ENCODE data around the gene CD8A.

The CD8A gene

DNA sequence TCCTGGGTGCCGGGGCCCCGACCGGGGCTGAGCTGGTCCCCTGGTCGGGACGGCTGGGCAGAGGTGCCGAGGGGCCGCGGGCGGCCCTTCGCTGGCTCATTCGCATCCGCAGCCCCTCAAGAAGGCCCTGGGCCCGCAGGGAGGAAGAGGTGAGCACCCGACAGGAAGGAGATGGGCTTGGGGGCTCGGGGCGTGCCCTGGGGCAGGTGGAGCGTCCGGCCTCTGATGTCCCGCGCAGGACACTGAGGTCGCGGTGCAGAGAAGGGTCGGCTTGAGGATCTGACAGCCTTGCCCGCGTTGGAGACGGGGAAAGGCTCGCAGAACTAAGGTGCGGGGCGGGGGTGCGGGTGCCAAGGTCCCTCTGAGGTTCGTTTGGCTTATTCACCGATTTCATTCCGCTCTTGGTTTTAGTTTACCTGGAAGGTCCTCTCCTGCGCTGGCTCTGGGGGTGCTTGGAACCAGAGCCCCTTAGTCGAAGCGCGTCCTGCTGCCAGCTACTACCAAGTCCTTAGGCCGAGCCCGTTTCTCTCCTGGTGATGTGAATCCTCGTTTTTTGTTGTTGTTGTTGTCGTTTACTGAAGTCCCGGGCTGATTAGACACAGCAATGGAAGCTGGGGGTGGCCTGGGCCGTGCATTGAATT lies 18.9 kb upstream of the CD8A start:
- DNase-seq (ENCODE audit: low spot score) = no peak
- no peak for FAIRE-seq

DNA sequence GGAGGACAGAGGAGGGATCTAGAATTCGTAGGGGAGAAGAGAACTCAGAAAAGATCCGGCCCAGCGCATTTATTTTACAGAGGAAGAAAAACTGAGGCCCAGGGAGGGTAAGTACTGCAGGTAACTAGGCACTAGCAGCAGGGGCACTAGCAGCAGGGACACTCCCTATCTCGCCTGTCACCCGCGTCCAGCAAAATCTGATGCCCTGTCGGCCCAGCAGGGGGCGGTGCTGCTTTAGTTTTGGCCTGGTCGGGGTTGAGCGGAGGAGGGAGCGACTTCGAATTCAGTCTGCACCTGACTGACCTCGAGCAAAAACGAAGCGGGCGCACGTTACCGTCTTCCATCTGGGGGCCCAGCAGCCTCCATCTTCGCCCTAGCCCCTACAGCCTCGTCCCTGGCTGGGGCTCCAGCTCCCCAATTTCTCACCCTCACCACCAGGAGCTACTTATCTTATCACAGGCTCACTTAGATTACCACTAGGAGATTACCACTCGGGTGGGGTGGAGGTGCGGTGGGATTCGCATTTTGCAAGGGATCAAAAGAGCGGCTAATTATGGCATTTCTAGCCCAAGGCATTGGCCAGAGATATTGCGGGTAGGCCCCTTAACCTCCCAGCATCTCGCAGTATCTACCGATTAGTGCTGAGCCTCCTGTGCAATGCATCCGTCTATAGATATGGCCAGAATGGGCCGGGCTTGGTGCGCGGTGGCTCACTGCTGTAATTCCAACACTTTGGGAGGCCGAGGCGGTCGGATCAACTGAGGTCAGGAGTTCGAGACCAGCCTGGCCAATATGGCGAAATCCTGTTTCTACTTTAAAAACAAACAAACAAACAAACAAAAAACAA lies 17.8 kb upstream of the CD8A start:
- FAIRE-seq (no peak), DNase-seq (ENCODE audit: low spot score) (peak; percentile 73)

DNA sequence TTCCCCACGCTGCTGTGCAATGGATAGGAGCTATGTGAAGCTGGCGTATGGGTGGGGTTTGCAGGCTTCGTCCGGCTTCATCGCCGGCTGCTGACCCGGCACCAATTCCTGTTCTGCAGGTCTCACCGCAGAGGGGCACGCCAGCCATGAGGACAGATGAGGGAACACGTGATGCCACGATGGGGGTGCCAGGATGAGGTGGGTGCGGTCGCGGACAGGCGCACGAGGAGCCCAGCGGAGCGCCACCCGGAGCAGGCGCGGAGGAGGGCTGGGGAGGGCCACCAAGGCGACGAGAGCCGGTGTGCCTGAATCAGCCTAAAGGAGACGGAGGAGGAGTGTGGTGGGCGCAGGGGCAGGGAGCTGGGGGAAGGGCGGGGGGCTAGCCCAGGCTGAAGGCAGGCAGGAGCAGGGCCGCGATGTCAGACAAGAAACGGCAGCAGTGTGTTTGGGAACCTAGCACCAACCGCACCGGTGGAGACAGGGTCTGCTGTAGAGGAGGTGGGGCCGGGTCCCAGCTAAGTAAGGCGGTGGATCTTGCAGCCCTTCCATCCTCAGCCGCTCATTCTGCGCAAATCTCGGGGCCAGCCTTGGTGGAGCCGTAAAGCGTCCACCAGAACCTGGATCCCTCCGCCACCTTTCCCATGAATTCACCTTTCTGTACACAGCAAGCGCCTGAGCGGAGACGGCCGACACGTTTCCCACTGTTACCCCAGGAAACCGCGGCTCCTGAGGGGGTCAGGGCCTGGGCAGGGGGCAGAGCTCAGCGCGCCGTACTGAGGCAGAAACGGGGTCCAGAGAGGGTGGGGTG lies 17.0 kb upstream of the CD8A start:
- DNase-seq (ENCODE audit: low spot score) (no peak), FAIRE-seq (no peak)

DNA sequence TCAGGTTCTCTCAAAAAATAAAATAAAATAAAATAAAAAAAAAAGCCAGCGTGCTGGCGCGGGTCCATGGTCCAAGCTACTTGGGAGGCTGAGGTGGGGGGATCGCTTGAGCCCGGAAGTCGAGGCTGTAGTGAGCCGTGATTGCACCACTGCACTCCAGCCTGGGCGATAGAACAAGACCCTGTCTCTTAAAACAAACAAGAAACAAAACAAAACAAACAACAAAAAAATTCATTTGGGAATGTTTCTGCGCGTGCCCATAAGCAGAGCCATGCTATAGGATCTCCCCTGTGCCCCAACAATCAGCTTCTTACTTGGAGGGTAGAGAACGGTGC lies 16.4 kb upstream of the CD8A start:
- FAIRE-seq (no peak), DNase-seq (ENCODE audit: low spot score) (no peak)

DNA sequence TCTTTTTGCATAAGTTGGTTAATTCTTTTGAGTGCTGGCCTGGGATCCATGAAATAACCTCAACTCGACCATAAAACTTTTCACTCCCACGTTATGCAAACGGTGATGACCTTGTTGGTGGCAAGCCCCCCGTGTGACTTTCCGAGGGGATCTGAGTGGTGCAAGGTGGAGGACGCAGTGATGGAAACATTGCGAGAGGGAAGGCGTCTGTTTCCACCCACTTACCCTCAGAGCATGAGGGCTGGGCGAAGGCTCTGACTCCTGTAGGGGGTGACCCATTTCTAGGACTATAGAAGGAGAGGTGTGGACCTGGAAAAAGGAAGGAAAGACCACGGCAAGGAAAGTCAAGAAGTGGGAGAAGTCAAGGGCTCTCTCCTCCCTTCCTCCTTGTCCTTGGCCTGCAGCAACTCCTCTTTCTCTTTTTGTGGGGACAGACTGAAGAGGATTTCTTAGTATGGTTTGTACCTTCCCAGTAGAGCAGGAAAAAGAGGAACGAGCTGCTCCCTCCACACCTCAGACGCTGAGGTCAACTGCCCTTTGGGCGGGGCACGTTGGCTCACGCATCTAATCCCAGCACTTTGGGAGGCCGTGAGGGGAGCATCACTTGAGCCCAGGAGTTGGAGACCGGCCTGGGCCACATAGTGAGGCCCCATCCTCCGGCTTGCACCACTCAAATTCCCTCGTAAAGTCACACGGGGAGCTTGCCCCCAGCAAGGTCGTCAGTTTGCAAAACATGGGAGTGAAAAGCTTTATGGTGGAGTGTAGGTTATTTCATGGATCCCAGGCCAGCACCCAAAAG lies 15.5 kb upstream of the CD8A start:
- FAIRE-seq (no peak), DNase-seq (ENCODE audit: low spot score) (no peak)

DNA sequence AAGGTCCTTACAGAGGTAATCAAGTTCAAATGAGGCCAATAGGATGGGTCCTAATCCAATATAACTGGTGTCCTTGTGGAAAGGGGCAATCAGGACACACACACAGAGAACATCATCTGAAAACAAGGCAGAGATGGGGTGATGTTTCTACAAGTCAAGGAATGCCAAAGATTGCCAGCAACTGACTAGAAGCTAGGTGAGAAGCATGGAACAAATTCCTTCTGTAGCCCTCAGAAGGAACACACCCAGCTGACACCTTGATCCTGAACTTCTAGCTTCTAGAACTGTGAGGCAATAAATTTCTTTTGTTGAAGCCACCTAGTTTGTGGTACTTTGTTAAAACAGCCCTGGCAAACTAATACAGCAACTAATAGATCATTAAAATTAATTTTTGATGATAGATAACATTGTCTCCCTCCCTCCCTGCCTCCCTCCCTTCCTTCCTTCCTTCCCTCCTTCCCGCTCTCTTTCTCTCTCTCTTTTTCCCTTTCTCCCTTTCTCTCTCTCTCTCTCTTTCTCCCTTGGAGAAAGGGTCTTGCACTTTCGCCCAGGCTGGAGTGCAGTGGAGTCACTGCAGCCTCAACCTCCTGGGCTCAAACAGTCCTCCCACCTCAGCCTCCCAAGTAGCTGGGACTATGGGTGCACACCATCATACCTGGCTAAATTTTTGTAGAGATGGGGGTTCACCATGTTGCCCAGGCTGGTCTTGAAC lies 10.3 kb upstream of the CD8A start:
- no peak for DNase-seq (ENCODE audit: low spot score)
- FAIRE-seq = no peak

DNA sequence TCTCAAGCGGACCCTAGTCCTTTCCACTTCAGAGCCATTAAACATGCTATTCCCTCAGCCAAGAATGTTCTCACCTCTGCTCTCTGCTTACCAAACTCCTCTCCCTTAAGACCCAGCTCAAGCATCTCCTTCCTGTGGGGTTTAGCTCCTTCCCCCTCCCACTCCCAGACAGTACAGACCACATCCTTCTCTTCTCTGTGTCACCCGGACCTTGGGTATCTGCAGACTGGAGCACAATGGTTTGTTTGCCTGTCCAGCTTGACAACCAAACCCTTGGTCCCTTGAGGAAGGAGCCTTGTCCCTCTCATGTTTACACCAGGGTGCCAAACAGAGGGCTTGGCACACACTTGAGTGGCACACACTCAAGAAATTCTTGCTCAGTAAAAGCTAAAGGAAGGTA lies 4.1 kb upstream of the CD8A start:
- no peak for DNase-seq (ENCODE audit: low spot score)
- FAIRE-seq = no peak

DNA sequence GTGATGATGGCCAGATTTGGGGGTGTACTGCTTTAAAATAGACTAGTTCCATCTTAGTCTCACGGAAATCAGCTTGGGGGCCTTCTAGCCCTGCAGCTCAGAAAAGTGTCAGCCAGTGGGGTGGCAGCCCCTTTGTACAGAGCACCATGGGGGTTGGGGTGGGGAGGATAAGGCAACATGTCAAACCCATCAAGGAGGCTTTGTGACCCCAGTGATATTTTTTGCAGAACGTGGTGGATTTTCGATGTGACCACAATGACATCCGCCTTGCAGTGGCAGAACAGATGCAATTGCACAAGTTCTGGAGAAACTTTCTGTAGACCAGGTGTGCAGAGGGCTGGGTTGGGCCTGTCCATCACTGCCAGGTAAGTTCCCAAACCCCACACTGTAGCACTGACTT lies 3.0 kb upstream of the CD8A start:
- FAIRE-seq (no peak), DNase-seq (ENCODE audit: low spot score) (no peak)

DNA sequence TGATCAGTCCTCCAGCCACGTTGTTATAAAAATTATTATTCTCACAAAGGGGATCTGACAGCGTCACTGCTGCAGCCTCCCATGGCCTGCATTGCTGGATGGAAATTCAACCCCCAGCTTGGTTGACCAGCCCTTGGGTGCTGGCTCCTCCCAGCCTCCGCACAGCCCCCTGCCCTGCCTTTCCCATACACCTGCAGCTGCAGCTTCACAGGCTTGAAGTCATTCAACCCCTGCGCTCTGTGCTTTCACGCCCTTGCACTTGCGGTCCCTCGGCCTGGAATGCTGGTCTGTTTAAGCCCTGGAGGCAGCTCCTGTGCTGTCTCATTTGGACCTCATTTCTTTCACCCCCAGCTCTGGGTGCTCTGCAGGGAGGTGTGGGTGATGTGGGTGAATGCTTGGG lies 860 bp upstream of the CD8A start:
- FAIRE-seq (no peak), DNase-seq (ENCODE audit: low spot score) (no peak)

DNA sequence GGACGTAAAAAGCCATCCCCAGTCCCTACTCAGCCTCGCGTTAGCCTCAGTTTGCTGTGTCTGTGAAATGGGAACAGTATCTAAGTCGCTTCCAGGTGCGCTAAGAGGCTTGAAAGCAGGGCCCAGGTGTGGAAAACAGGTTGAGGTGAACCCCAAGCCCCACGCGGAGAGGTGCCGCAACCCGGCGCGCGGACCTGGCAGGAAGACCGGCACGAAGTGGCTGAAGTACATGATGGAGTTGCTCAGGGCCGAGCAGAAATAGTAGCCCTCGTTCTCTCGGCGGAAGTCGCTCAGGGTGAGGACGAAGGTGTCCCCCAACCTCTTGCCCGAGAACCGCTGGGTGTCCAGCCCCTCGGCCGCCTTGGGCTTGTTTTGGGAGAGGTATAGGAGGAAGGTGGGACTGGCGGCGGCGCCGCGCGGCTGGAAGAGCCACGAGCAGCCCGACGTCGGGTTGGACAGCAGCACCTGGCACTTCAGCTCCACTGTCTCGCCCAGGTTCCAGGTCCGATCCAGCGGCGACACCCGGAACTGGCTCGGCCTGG lies 508 bp downstream of the CD8A start:
- DNase-seq (ENCODE audit: low spot score) (no peak), FAIRE-seq (no peak)

DNA sequence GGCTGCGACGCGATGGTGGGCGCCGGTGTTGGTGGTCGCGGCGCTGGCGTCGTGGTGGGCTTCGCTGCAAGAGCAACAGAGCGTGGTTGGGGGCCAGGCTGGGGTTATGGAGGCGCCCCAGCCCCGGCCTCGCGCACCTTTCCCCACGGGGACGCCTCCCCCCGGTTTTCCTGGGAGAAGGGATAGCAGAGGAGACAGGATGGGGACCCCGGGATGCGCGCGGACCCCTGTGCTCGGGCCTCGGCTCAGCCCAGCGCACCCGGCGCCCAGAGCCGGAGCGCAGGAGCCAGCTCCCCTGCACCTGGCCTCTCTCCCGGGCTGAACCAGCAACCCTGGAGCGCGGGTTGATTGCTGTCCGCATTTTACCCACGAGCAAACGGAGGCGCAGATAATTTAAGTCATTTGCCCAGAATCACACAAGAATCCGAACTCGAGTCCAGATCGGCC lies 1.0 kb downstream of the CD8A start:
- DNase-seq (ENCODE audit: low spot score) = no peak
- no peak for FAIRE-seq

DNA sequence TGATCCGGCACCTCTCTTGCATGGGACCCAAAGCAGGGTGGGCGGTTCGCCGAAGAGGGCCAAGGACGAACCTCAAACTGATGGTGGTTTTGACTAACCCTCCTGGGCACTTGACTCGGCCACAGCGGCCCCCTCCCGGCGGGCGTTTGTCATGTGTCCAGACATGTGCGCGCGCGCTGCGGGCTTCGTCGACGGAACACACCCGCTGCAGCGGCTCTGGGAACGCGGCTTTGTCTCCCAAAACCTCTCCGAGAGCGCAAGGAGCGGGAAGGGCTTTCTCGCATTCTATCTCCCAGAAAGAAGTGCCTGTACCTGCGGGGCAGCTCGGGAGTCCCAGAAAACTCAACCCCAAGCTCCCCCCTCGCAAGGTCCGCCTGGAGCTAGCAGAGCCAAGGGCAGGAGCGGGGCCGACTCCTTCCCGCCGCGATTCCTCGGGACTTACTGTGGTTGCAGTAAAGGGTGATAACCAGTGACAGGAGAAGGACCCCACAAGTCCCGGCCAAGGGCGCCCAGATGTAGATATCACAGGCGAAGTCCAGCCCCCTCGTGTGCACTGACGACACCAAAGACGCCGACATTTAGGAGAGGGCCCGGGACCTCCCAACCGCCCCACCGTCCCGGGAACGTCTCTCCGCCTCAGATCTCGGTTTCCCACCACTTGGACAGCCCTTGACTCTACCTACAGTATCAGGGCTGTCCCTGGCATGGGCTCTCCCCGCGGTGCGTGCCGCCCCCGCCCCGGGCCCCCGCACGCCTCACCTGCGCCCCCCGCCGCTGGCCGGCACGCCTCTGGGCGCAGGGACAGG lies 1.6 kb downstream of the CD8A start:
- no peak for DNase-seq (ENCODE audit: low spot score)
- FAIRE-seq = no peak

DNA sequence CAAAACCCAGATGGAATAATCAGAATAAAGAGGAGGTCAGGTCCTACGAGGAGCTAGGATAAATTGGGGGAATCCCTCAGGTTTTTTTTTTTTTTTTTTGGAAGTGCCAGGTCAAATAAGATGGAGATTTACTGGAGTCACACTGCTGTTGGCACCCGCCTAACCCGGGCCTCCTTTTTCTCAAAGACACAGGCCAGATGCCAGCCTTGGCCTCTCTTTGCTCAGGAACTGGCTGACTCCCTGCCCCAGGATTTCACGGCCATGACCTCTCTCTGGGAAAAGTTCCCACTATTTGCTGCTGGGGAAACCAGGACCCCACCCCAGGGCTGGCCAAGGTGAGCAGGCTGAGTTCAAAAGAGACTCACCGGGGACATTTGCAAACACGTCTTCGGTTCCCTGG lies 2.5 kb downstream of the CD8A start:
- no peak for DNase-seq (ENCODE audit: low spot score)
- FAIRE-seq = no peak

DNA sequence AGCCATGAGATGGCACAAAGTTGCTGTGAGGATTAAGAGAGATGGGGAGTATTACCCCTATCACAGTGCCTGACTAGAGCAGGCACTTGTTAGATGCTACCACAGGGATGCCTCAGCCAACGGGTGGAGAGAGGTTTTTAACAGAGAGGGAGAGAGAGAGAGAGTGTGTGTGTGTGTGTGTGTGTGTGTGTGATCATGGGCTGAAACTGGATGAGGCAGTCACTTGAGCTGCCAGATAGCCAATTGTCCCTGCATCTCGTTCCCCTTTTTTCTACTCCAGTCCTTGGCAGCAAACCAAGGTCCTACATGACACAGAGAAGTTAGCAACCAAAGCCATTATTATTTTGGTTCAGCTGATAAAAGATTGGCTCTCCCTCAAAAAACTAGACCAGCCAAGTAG lies 3.0 kb downstream of the CD8A start:
- no peak for FAIRE-seq
- no peak for DNase-seq (ENCODE audit: low spot score)

DNA sequence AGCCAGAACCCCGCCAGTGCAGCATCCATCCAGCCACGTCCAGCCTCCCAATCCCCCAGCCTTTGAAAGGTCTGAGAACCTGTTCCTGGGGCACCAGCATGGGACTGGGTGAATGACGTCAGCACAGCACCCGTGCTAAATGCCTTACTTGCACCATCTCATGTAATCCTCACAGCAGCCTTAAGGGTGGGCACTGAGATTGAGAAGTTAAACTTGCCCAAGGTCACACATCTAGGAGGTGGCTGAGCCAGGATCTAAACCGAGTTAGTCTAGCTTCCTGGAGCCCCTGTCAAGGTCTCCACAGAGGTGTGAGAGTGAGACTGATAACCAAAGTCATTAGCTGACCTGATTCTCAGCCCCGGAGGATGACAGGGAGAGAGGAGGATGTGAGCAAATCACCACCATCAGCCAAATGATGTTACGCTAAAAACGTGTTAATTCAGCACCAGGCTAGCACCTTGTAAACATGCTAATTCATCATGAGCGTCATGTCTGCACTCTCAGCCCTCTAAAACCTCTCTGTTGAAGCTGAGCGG lies 4.6 kb downstream of the CD8A start:
- FAIRE-seq (no peak), DNase-seq (ENCODE audit: low spot score) (no peak)

DNA sequence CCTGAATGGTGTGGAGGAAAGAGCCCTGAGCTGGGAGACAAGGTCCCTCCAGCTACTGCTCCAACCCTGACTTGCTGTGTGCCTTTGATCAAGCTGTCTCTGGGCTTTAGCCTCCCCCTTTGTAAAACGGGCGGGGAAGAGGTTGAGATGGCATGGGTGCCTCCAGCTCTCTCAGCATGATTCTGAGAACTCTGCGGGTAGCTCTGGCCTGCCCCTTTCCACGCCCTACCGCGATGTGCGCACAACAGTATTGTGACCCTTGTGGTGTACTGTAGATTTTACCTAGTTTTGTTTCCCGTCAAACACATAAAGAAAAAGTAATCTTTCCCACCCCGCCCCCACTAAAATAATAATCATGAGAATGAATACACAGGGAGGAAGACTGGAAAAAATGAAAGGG lies 5.3 kb downstream of the CD8A start:
- FAIRE-seq (no peak), DNase-seq (ENCODE audit: low spot score) (no peak)

DNA sequence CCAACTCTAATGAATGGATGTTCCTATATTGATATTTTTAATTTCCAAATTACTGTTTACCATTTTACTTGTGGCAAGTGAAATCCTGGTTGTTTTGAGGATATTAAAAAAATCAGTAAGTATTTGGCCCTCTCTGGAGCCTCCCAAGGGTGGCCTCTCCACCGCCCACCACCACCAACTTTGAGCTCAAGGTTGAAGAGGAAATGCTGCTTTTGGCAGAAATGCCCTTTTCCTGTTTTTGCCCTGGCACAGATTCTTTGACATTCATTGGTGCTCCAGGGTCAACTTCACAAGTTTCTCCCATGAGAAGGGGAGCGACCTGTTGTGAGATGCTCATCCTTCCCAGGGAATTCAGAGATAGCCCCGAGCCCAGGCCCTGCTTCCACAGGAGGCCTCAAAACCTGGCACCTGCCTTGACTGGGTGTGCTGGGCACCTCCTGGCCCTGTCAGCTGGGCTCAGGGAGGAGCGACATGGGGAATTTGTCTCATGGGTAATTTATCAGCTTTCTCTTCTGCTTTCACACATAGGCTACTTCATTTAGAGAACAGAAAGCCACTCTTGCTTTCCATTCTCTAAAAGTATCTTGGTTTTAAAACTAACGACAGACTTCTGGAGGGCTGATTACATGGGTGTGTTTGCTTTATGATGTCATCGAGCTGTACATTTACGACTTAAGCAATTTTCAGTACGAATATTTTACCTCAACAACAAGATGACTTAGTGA lies 6.9 kb downstream of the CD8A start:
- DNase-seq (ENCODE audit: low spot score) (no peak), FAIRE-seq (no peak)

DNA sequence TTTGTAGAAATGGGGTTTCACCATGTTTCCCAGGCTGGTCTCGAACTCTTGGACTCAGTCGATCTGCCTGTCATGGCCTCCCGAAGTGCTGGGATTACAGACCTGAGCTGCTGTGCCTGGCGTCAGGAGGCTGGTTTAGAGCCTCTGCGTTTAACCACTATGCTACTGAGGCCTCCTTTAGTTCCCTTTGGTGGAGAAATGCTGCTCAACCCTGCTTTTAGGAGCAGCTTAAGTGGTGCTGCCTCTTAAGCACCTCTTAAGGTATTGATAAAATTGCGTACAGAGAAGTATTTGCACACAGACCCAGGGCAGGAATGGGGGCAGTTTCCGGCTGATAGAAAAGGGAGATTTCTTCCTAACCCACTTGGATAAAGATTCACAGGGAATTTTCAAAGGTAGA lies 8.0 kb downstream of the CD8A start:
- DNase-seq (ENCODE audit: low spot score) = no peak
- FAIRE-seq = no peak

DNA sequence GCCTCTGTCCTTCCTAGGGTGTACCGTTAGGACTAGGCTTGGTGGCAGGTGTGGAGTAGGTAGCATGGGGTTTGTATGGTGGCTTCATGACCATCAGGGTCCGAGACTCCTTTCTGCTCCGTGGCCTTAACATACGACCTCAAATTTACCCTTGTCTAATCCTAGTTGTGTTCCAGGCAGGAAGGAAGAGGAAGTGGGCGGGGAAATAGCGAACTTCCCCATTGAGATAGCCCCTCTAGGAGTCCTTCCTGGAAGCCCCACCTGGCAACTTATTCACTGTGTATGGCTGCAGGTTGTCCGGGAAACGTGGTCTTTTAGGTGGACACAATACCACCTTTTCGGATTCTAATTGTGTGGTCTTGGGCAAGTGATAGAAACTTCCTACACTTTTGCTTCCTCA lies 9.3 kb downstream of the CD8A start:
- DNase-seq (ENCODE audit: low spot score) (no peak), FAIRE-seq (no peak)
